Islet of Langerhans (tissue), 1 donor: ENCODE results near the gene MINDY3.
"Not testable (repeated sequence)": the region's sequence is repeated elsewhere in the genome, so short reads cannot be mapped to it uniquely, and the experiment has no call there.

Experiments
- FAIRE-seq: peaks from one replicate; lab custom pipeline; 2011; peaks lifted over from hg19 to GRCh38; lab: Jason Lieb, UNC

MINDY3 gene

DNA sequence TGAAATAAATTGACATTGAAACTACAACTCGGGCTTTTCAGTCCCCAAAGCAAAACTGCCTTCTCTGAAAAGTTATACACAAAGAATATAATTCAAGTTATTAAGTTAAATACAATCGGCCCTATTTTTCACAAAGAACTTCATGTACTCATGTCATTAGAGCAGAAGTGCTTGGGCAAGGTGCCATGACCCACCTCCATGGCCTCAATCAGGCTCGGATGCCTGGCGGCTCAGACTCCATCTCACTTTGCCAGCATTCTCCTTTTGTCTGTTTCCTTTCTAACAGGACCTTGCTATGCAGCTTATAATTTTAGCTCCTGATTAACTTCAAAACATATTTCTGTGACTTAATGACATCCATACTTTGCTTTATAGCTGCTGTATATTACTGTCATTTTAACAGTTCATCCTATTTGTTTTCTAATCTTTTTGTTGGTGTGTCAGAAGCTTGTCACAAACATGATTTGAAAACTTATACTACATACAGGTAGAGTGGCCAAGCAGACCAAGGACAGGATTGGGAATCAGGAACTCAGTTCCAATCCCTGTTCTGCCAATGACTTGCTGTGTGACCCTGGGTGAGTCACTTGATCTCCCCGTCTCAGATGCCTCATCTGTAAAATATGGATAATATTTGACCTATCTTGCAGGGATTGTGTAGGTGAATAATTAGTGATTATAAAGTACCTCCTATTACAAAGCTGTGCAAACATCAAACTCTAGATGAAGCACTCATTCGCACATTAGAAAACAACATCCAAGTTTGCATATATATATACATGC lies 79.8 kb downstream of the MINDY3 start:
- FAIRE-seq = no peak

DNA sequence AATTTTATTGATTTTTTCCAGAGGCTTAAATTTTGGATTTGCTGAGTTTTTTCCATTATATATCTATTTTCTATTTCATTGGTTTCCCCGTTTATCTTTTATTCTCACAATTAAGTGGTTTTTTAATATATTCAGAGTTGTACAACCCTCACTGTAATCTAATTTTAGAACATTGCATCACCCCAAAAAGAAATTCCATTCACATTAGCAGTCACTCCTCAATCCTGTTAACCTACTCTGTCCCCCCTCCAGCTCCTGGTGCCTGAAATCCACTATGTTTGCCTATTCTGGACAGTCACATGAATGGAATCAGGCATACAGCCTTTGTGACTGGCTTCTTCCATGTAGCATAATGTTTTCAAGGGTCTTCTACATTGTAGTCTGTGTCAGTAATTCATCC lies 84.8 kb downstream of the MINDY3 start:
- FAIRE-seq = no peak

DNA sequence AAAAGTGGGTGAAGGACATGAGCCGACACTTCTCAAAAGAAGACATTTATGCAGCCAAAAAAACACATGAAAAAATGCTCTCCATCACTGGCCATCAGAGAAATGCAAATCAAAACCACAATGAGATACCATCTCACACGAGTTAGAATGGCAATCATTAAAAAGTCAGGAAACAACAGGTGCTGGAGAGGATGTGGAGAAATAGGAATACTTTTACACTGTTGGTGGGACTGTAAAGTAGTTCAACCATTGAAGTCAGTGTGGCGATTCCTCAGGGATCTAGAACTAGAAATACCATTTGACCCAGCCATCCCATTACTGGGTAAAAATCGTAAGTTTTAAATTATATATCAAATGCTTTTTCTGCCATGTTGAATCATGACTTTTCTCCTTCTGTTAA lies 85.8 kb downstream of the MINDY3 start:
- FAIRE-seq = not testable (repeated sequence)

DNA sequence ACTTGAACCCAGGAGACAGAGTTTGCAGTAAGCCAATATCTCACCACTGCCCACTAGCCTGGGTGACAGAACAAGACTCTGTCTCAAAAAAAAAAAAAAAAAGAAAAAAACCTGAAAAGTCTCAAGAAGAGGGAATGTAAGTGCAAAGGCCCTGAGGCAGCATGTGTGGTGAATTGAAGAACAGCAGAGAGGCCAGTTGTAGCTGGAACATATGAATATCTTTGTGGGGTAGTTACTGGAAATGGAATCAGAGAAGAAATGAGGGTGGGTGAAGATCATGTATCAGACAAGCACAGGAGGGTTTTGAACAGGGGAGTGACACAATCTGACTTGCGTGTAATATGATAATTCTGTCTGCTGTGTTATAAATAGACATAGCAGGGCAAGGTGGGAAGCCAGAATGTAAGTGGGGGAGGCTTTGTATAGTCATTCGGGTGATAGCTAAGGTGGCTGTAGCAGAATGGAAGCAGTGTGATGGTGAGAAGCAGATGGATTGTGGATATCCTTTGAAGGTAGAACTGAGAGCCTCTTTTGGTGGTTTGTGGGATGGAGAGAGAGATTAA lies 95.3 kb downstream of the MINDY3 start:
- no peak for FAIRE-seq

DNA sequence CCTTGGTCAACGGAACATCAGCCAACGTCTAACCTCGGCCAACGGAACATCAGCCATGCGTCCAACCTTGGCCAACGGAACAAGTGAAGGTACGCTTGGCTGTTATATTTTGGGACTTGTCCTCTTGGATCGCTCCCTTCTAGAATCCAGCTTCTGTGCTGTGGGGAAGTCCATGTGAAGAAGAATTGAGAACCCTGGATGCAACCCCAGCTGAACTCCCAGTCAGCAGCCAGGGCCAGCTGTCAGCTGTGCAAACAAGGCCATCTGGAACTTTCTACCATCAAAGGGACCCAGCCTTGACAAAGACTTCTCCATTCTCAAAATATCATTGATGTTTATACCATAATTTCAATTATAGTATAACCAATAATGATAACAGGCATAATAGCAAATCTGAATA lies 97.3 kb downstream of the MINDY3 start:
- no peak for FAIRE-seq

DNA sequence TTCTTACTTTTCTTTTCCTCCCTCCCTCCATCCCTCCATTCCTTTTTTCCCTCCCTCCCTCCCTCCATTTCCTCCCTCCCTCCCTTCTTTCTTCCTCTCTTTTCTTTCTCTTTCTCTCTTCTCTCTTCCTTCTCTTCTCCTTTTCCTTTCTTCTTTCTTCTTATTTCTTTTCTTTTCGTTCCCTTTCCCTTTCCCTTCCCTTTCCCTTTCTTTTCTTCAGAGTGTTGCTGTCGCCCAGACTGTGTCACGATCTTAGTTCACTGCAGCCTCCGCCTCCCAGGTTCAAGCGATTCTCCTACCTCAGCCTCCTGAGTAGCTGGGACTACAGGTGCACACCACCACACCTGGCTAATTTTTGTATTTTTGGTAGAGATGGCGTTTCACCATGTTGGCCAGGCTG lies 98.1 kb downstream of the MINDY3 start:
- not testable (repeated sequence) for FAIRE-seq

DNA sequence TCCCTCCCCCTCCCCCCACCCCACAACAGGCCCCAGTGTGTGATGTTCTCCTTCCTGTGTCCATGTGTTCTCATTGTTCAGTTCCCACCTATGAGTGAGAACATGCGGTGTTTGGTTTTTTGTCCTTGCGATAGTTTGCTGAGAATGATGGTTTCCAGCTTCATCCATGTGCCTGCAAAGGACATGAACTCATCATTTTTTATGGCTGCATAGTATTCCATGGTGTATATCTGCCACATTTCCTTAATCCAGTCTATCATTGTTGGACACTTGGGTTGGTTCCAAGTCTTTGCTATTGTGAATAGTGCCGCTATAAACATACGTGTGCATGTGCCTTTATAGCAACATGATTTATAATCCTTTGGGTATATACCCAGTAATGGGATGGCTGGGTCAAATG lies 99.1 kb downstream of the MINDY3 start:
- FAIRE-seq = not testable (repeated sequence)

DNA sequence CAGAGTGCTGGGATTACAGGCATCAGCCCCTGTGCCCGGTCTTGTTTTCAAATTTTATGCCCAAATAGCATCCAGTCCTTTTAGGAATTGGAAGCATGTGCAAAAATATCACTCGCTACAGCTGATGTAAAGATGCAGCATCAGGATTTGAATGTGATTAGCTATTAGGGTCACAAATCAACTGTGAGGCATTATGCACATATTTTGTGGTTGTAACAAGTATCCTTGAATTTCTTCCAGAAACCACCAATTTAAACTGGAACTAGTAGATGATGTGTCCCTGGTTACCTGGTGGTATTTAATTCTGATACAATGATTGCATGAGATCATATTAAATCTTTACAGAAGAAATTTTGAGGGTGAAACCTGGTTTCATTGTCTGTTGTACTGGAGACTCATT lies 99.6 kb downstream of the MINDY3 start:
- no peak for FAIRE-seq

DNA sequence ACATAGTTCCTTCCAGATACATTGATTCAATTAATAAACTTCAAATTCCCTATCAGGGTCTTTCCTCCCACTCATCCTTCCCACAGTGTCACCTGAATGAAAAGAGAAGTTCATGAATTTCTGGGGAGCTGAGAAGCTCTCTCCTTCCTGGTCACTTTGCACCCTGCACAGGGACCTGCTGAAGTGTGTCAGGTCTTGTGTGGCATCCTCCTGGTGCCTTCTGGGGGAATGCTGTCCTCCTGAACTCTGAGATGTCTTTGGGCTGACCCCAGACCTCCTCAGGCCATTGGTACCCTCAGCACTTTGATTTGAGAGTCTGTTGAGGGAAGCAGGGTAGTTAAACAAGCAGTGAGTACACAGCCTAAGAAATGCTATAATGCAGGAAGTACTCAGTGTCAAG lies 101.0 kb downstream of the MINDY3 start:
- no peak for FAIRE-seq

DNA sequence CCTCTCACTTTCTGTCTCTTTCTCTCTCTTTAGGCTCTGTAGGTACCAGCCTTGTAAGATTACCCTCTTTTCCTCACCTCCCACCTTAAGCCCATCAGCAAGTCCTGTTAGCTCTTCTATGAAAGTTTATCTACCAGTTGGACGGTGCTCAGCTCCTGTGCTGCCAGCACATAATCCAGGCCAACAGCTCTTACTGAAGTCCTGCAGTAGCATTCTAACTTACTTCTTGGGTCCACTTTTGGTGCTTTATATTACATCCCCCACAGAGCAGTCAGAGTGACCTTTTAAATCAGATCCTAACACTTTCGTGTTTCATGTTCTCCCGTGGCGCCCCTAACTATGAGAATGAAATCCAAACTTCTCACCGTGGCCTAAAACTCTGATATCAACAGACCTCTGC lies 101.7 kb downstream of the MINDY3 start:
- no peak for FAIRE-seq

DNA sequence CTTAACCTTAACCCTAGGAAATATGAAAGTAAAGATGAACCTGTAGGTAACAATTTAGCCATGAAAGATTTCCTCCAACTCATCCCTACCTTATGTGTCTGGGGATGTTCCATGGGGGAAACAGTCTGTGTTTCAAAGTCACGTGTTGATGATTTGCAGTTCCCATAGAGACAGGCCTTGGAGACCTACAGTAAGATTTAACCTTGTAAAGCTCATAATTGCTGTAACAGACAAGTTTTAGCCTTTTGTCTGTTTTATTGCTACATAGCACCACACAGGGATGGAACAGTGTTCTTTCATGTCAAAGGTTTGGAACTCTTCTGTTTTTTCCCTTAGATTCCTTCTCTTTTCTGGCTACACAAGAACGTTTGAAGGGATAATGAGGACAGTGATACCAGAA lies 105.4 kb downstream of the MINDY3 start:
- no peak for FAIRE-seq

DNA sequence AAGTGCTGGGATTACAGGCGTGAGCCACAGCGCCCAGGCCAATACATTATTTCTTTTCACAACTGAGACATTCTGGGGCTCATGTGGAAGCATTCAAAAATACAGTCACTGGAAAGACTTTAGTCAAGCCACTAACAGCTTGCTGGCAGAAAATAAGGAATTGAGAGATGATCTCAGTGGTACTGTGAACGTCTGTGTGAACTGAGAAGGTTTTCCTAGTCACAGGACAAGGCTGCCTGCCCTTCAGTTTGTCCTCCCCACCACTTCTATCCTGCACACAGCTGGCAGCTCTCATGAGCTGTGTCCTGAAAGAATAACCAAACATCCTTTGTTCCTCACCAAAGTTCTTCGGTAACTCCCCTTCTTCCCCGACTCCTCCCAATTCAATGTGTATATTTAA lies 109.3 kb downstream of the MINDY3 start:
- no peak for FAIRE-seq

DNA sequence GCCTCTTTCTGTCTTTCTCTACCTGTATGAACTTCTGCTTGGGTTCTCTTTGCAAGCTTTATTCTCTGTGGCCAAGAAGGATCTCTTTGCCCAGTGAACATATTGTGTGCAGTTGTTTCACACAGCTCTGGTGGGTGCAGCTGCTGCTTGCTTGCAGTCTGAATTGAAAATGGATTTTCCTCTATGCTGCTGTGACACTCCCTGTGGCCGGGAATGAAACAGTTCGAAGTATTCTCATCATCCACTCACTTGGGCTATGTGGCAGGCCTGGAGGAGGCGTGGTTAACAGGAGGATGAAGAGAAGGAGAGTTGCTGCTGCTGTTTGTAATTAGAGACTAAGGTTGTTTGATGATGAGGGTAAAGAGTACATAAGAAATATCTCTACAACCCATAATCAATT lies 112.2 kb downstream of the MINDY3 start:
- no peak for FAIRE-seq

DNA sequence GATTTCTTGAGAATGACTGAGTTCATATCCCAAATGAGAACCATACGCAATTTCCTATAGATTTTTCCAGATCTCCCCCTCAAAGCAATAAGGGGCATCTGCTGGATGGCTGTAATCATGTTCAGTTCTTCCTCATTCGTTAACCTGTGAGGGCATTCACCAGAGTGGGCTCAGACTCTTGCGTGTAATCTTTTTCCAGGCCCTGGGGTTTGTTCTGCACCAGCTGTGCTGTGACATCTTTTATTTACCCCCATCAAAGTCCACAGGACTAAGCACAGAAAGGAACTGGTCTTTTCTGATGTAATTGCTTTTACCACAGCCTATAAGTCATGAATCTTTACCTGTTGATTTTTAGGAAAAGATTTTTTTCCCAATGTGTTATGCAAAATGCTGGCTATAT lies 112.7 kb downstream of the MINDY3 start:
- FAIRE-seq = no peak

DNA sequence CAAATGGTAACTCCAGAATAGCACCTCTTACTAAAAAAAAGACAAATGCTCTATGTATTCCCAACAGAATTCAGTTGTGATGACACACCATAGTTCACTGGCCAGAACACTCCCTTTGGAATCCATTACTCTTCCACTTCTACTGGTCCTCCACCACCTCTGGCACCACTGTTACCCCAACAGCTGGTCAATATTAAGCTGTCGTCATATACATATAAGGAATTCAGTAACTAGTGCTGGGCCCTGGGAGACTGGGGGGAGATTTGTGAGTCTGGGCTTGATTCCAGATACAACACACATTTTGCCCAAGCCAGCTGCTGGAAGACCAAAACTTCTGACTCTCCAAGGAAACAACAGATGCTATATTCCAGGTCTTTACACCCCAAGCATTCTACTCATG lies 114.6 kb downstream of the MINDY3 start:
- no peak for FAIRE-seq

DNA sequence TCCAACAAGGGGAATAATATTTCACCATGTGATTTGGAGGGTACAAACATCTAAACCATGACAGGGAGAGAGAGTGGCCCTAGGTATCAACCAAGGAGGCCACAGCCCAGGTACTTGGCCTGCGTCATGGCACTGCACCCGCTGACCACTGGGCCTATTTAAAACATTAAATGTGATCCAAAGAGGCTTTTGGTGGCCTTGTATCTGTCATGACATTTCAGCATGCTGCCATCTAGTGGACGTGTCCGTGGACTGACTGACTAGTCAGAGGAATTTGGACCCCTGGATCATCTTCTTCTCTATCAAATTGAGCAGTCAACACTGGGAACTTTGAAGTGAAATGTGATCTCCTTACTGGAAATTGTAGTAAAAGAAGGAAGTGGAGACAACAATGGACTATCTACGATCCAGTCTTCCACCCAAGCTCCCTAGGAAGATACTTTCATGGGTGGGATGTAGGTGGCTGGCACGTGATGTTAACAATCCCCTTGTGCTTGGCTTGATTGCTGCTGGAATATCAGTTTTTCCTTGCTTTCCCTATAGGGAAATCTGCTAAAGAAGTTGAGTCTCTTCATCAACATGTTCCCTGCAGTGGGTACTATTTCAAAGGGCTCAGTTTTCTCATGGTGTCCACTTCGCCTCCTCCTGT lies 116.0 kb downstream of the MINDY3 start:
- FAIRE-seq = no peak

DNA sequence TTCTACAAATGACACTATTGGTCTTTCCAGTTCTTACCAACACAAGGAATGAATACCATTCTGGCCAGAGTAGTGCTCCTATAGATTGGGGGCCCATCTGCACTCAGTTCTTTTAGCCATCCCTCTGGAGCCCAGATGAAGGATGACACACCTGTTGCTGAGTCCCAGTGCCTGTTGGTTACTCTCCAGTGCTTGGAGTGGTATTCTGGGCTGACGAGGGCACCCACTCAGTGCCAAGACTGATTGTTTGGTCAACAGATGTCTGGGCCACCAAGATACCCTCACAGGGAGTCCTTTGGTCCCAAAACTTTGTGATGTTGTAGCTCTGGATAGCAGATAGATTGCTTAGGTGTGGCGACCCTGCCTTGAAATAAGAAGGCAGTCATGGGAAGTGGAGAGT lies 116.9 kb downstream of the MINDY3 start:
- no peak for FAIRE-seq

DNA sequence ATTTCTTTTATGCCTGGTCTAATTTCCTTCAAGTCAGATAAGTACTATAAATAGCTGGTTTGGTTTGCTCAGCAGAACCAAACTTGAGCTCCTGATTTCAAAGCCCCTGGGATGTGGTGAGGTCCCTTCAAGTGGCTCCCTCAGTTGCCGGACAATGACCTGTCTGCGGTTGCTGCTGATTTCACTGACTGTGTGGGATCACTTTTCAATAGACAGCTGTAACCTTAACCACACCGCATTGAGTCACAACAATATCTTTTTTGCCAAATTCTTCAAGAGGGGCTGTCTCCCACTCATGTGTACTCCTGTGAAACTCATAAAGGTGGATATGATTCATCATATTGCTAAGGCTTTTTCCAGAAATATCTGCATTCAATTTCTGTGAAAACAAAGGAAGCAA lies 117.5 kb downstream of the MINDY3 start:
- FAIRE-seq = no peak

DNA sequence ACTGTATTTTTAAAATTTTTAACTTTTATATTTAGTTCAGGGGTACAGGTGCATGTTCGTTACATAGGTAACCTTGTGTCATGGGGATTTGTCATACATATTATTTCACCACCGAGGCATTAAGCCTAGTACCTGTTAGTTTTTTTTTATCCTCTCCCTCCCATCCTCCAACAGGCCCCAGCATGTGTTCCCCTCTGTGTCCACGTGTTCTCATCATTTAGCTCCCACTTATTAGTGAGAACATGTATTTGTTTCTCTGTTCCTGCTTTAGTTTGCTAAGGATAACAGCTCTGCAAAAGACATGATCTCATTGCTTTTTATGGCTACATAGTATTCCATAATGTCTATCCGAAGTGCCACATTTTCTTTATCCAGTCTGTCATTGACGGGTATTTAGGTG lies 118.2 kb downstream of the MINDY3 start:
- no peak for FAIRE-seq

DNA sequence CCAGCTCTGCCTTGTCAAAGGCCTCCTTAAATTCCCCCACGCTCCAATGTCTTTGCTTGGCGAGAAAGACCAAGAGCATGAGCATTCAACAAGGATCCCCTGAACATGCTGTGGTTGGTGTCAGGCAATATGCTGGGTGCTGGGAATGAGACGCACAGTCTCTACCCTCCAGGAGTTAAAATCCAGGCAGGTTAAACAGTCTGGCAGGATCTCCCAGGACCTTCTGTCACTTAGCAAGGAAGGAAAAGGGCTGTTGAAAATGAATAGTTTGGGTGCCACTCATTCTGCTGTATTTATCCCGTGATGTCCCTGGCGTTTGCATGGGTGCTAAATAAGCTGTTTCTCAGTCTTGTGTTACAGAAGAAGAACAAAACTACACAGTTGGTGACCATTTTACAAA lies 118.7 kb downstream of the MINDY3 start:
- no peak for FAIRE-seq

DNA sequence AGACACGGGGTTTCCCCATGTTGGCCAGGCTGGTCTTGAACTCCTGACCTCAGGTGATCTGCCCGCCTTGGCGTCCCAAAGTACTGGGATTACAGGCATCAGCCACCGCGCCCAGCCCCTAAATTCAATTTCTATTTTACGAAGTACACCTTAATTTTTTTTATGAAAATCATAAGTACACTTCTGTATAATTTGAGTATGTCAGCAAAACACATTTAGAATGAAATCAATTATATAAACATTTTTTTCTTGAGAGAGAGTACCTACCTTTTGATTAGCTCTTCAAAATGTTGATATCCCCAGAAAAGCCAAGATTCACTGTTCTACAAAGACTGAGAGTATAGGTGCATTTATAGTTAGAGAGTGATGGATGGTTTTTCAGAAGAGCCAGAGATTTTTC lies 120.0 kb downstream of the MINDY3 start:
- no peak for FAIRE-seq

DNA sequence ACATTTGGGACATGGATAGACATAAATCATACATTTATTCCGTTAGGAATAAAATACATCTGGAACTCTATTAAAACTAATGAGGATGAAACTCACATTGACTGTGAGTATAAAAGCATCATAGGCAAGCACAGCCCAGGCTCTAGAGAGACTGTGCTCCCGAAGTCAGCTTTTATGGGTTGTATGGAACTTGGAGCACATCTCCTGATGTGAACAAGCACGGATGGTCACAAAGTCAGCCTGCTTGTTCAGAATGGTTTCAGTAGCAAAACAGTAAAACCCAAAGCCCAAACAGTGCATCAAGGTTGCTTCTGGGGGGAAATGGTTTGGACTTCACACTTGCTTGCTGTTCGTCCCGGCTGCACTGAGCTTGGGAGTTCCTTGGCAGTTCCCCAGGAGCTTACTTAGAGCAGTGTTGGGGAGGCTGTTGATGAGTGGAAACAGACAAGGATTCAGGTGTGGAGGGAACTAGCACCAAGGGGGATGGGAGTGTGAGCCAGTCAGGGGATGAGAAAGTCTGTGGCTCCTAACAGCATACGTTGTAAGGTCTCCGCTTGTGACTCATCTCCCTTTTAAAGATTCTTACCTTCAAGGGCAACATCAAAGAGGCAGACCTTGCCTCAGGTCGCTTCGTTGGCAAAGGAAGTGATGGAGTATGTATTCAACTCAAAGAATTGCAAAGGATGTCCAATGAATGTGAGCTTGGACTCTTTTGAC lies 120.9 kb downstream of the MINDY3 start:
- no peak for FAIRE-seq

DNA sequence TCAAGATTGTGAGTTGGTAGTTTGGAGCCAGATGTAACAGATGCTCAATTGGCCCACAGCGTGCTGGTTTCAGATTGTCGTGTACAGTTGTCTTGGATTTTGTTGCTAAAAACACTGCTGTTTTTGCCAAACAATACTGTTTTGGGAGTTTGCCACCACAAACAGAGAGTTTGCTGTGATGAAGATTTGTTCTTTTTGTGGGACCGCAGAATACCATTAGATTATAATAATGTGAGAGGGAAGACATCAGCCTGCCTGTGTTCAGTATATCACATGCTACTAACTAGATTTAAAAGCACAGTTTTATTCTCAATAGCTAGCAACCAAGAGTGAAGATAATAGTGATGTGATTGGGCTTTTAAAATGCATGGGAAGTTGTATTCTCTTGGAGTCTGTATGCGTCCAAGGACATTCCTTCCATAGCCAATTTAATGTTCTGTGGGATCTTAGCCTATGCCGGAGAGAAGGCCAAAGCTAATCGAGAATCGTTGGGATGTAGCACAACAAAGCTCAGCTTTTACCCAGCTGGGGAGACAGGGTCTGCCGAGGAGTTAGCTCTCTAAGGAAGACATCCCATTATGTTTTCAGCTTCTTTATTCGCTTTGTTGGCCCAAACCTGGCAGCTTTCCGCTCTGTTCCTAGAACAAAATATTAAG lies 121.9 kb downstream of the MINDY3 start:
- FAIRE-seq = no peak
